Loucy (cell line): Measurements from ENCODE around the gene SMC3.

Source experiments
- CTCF ChIP-seq: fragments of 200-600 bp; sonication (generic); conservative IDR thresholded peaks from 2 replicates; pipeline ENCODE4 v1.5.1; 2014; ENCODE audit warnings: mild to moderate bottlenecking, antibody characterized with exemption, low read length
- EZH2phosphoT487 ChIP-seq: fragments of 200-600 bp; IDR thresholded peaks from 2 replicates; pipeline ENCODE4 v1.6.1; 2018; ENCODE audit warnings: antibody characterized with exemption, mild to moderate bottlenecking, moderate library complexity, borderline replicate concordance

- TF ChIP-seq CTCF (no peak), EZH2phosphoT487 (no peak)
Measured at GRCh38 chr10:110613341-110613995, 46.0 kb downstream of the SMC3 start.
